ENCODE measurements around the gene RPL3. TPM values are rescaled to one million over a fixed set of nuclear protein-coding genes. Genes with fewer than 3 reads are reported as not detected.
"Not testable (repeated sequence)": the region's sequence is repeated elsewhere in the genome, so short reads cannot be mapped to it uniquely, and the experiment has no call there.

RPL3 gene
- total RNA-seq, 1 experiment from 2014 or later: 1,699 TPM

DNA sequence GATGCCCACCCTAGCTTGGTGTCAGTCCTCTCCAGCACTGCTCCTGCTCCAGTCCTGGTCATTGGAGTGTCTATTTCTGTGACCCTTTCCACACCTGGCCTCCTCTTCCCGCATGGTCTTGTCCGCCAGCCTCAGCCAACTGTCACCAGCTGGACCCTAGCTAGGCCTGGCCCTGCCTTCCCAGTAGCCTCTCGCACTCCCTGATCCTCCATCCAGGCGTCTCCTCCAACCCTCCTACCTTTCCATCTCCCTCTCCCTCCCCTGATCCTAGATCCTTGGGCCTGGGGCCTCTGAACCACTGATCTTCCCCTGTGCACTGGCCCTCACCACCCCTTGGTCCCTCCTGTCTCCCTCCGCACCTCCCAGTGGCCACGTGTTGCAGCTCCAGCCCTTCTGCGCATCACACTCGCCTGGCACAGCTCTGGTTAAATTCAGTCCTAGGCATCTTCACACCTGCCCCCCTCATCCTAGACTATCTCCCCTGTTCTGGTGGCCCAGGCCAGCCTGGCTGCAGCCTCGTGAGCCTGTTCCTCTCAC, 40.3 kb upstream of the RPL3 start:
- no peak for DNase-seq
- BruUV-seq (replicated peaks): no TSS peak
- Histone ChIP-seq H3K9me3 (ENCODE audit: insufficient read depth, low read depth) (no peaks in the 10 kb centered on the region), H4K20me1 (ENCODE audit: insufficient read depth) (no peaks in the 10 kb centered on the region), H3K27ac (no peak overlapping the region), H3K36me3 (ENCODE audit: low read depth) (no peaks in the 10 kb centered on the region), H3K9me2 (ENCODE audit: insufficient read depth) (no peaks in the 10 kb centered on the region), H3K4me1 (replicated peaks; ENCODE audit: insufficient read depth) (peaks cover 24% of the 10 kb centered on the region), H3K27me3 (ENCODE audit: insufficient read depth, low read depth) (no peaks in the 10 kb centered on the region), H2AFZ (no peak overlapping the region), H3F3A (ENCODE audit: insufficient read depth, low read depth) (peaks cover 15% of the 10 kb centered on the region; the same call in 1 of the 2 replicates), H3K79me2 (ENCODE audit: low read depth) (no peaks in the 10 kb centered on the region), H3K4me3 (no peak overlapping the region), H3K4me2 (no peak overlapping the region)
- TF ChIP-seq EZH2 (IDR thresholded peaks at IDR 0.05; ENCODE audit: low read depth) (no peak), CTCF (conservative IDR thresholded peaks at IDR 0.05) (no peak)
- ChIA-PET POLR2A (ENCODE audit: unreplicated experiment) (no interaction called here), CTCF (no interaction called here)
- intact Hi-C loops (cut with micrococcal nuclease; ENCODE audit: unreplicated experiment): no loop called here

- BruUV-seq (replicated peaks); H3K9me3 ChIP-seq (ENCODE audit: insufficient read depth, low read depth); H4K20me1 ChIP-seq (ENCODE audit: insufficient read depth); H3K4me3 ChIP-seq; H3K27me3 ChIP-seq (ENCODE audit: insufficient read depth, low read depth); H3K27ac ChIP-seq; H3K4me2 ChIP-seq; intact Hi-C loops (cut with micrococcal nuclease; ENCODE audit: unreplicated experiment); H3K9me2 ChIP-seq (ENCODE audit: insufficient read depth); H3K36me3 ChIP-seq (ENCODE audit: low read depth); CTCF ChIA-PET; POLR2A ChIA-PET (ENCODE audit: unreplicated experiment); H3K79me2 ChIP-seq (ENCODE audit: low read depth); H2AFZ ChIP-seq; DNase-seq: not testable (repeated sequence)
- peaks cover 24% of the 10 kb centered on the region for H3K4me1 ChIP-seq (replicated peaks; ENCODE audit: insufficient read depth)
- peaks cover 15% of the 10 kb centered on the region; the same call in 1 of the 2 replicates for H3F3A ChIP-seq (ENCODE audit: insufficient read depth, low read depth)
Measured at GRCh38 chr22:39358197-39358596, 38.8 kb upstream of the RPL3 start.

- POLR2A ChIA-PET (ENCODE audit: unreplicated experiment): not testable (repeated sequence)
Measured at GRCh38 chr22:39357110-39358108, 38.0 kb upstream of the RPL3 start.

DNA sequence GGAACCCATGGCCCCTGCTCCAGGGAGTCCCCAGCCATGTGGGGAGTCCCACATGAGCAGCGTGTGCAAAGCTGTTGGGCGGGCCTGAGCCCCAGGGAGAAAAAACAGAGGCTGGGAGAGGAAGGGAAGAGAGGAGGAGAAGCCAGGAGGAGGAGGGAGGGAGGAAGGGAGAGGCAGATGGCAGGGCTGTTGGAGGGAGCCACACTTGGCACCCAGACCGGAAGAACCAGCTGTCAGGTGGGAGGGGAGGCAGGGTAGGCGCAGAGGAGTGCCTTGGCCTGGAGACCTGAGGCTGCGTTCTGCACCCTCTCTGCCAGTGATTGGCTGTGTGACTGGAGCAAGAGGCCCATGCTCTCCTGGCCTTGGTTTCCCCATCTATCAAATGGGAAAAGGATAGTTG, 37.0 kb upstream of the RPL3 start:
- intact Hi-C loops (cut with micrococcal nuclease; ENCODE audit: unreplicated experiment): no loop called here
- CTCF ChIA-PET: no interaction called here
- no peak for TF ChIP-seq EZH2 (IDR thresholded peaks at IDR 0.05; ENCODE audit: low read depth)
- BruUV-seq (replicated peaks): no TSS peak
- Histone ChIP-seq H3K79me2 (ENCODE audit: low read depth) (no peaks in the 10 kb centered on the region), H3F3A (ENCODE audit: insufficient read depth, low read depth) (peaks cover 12% of the 10 kb centered on the region; the same call in 1 of the 2 replicates), H3K4me1 (replicated peaks; ENCODE audit: insufficient read depth) (peaks cover 13% of the 10 kb centered on the region), H3K4me2 (no peak overlapping the region), H2AFZ (no peak overlapping the region), H3K9me2 (ENCODE audit: insufficient read depth) (no peaks in the 10 kb centered on the region), H3K4me3 (no peak overlapping the region), H3K27me3 (ENCODE audit: insufficient read depth, low read depth) (no peaks in the 10 kb centered on the region), H3K27ac (no peak overlapping the region), H3K36me3 (ENCODE audit: low read depth) (no peaks in the 10 kb centered on the region), H4K20me1 (ENCODE audit: insufficient read depth) (no peaks in the 10 kb centered on the region), H3K9me3 (ENCODE audit: insufficient read depth, low read depth) (no peaks in the 10 kb centered on the region)
- DNase-seq: no peak
- POLR2A ChIA-PET (ENCODE audit: unreplicated experiment): no interaction called here

More at GRCh38 chr22:39357110-39358108, 38.0 kb upstream of the RPL3 start:
- H4K20me1 ChIP-seq (ENCODE audit: insufficient read depth); H3K27me3 ChIP-seq (ENCODE audit: insufficient read depth, low read depth); H3K4me2 ChIP-seq; CTCF ChIA-PET; H3K36me3 ChIP-seq (ENCODE audit: low read depth); H3K4me3 ChIP-seq; H3K79me2 ChIP-seq (ENCODE audit: low read depth); H2AFZ ChIP-seq; H3K9me2 ChIP-seq (ENCODE audit: insufficient read depth); BruUV-seq (replicated peaks); DNase-seq; intact Hi-C loops (cut with micrococcal nuclease; ENCODE audit: unreplicated experiment); H3K27ac ChIP-seq; H3K9me3 ChIP-seq (ENCODE audit: insufficient read depth, low read depth): not testable (repeated sequence)
- peaks cover 23% of the 10 kb centered on the region for H3K4me1 ChIP-seq (replicated peaks; ENCODE audit: insufficient read depth)
- H3F3A ChIP-seq (ENCODE audit: insufficient read depth, low read depth): peaks cover 15% of the 10 kb centered on the region; the same call in 1 of the 2 replicates

- BruUV-seq (replicated peaks); H3K4me2 ChIP-seq; CTCF ChIA-PET; intact Hi-C loops (cut with micrococcal nuclease; ENCODE audit: unreplicated experiment); H3K9me2 ChIP-seq (ENCODE audit: insufficient read depth); H4K20me1 ChIP-seq (ENCODE audit: insufficient read depth); H2AFZ ChIP-seq; H3K9me3 ChIP-seq (ENCODE audit: insufficient read depth, low read depth); H3K79me2 ChIP-seq (ENCODE audit: low read depth); H3F3A ChIP-seq (ENCODE audit: insufficient read depth, low read depth); H3K36me3 ChIP-seq (ENCODE audit: low read depth); POLR2A ChIA-PET (ENCODE audit: unreplicated experiment); DNase-seq; H3K4me3 ChIP-seq; H3K27me3 ChIP-seq (ENCODE audit: insufficient read depth, low read depth); H3K4me1 ChIP-seq (replicated peaks; ENCODE audit: insufficient read depth); H3K27ac ChIP-seq: not testable (repeated sequence)
Measured at GRCh38 chr22:39355805-39356204, 36.4 kb upstream of the RPL3 start.
